ENCODE results near the gene ATRIP.

GRCh38 chr3:48427630-48427962 lies 18.9 kb upstream of the ATRIP start:
- TF ChIP-seq EZH2 (IDR thresholded peaks at IDR 0.05; ENCODE audit: insufficient read depth, poor library complexity, severe bottlenecking) = no peak
- TF ChIP-seq EZH2phosphoT487 (IDR thresholded peaks at IDR 0.05; ENCODE audit: insufficient read depth, low read depth) = no peak
